ENCODE measurements around the gene PGLYRP2.

GRCh38 chr19:15488489-15489226, 9.4 kb upstream of the PGLYRP2 start:
- TF ChIP-seq EZH2 (IDR thresholded peaks at IDR 0.05; ENCODE audit: insufficient read depth, poor library complexity, severe bottlenecking) (no peak), EZH2phosphoT487 (IDR thresholded peaks at IDR 0.05; ENCODE audit: insufficient read depth, low read depth) (no peak)
